Measurements from ENCODE around the gene CACNA1S.
A peak's percentile ranks its signal among the peaks of the same experiment; 100 is the strongest.

The CACNA1S gene
- 0 to 0.15 (median 0) reads per million in 4 donors for total RNA-seq

DNA sequence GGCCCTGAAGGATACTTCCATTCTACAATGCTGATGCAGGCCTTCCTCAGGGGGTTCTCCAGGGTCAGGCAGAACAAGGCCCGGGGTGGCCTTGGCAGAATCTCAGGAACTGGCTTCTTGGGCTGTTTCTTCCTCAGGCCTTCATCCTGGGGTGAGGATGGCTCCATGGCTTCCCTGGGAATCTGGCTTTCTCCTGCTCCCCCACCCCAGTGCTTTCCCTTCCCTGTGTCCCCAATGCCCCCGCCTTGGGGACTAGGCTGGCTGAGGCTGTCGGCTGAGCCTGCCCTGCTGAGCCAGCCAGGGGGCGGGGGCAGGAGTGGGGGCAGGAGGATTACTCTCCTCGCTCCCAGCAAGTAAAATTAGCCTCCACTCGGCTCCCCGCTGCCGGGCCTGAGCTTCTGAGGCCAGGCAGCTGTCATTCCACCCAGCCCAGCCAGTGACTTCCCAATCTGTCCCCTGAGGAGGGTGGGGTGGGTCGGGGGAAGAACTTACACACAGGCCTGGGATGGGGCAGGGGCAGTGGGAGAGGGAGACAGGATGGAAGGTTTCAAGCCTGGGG, at the start of gene CACNA1S:
TSS of gene CACNA1S (minus strand) at position 254 of the 559 bp plus-strand sequence. CDS start at position 167, 87 bp downstream.
- no peak for DNase-seq

DNA sequence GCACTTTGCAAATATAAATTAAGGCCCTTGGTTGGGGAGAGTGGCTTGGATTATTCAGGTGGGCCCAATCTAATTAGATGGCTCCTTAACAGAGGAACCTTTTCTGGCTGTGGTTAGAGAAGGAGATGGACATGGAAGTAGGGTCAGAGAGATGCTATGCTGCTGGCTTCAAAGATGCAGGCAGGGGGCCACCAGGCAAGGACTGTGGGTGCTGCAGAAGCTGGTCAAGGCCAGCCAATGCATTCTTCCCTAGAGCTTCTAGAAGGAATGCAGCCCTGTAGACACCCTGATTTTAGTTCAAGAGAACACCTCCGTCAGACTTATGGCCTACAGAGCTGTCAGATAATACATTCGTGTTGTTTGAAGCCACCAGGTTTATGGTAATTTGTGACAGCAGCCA, 45.7 kb upstream of the CACNA1S start:
- no peak for DNase-seq

DNA sequence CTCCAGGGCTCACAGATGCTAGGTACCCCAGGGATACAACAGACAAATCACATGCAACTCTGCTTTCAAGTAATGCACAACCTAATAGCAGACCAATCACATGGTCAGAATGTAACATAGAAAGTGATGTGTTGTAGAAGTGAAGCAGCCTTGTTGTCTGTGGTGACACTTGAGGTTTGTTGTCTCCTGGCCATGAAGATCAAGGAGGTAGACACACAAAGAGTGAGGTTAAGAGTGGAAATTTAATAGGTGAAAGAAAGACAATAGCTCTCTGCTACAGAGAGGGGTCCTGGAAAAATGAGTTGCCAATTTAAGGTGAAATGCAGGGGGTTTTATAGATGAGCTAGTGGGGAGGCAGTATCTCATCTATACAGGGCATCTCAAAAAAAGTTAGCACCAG, 44.6 kb upstream of the CACNA1S start:
- DNase-seq: no peak

DNA sequence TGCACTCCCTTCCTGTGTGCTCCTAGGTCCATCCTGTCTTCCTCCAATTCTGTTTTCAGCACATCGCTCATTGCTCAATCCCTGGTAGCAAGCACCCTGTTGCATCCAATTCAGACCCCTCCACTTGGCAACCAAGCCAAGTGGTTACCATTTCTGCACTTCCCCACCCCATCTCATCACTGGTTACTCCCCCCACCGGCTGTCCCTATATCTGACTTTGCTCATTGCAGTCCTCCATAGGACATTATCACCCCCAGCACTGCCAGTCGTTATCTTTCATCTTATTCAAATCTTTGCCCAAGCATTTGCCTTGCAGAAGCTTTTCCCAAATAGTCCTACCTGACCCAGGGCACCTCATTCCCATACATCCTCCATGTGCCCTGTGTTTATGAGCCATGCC, 44.1 kb upstream of the CACNA1S start:
- DNase-seq: no peak

DNA sequence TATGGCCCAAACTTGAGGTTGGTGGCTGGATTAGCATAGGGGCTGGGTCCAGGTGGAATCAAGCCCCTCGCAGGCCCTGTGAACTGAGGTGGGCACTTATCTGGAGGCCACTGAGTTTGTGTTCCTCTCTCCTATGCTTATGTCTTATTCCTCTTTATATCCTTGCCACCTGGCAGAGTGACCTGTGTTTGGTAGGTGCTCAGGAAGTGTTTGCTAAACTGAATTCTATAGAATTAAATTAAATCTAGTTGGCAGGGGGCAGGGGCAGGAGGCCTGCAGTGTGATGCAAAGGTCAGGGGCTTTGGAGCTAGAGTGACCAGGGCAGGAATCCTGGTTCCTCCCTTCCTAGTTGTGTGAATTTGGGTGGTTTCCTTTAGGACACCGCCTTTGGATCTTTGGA, 43.1 kb upstream of the CACNA1S start:
- DNase-seq: no peak

DNA sequence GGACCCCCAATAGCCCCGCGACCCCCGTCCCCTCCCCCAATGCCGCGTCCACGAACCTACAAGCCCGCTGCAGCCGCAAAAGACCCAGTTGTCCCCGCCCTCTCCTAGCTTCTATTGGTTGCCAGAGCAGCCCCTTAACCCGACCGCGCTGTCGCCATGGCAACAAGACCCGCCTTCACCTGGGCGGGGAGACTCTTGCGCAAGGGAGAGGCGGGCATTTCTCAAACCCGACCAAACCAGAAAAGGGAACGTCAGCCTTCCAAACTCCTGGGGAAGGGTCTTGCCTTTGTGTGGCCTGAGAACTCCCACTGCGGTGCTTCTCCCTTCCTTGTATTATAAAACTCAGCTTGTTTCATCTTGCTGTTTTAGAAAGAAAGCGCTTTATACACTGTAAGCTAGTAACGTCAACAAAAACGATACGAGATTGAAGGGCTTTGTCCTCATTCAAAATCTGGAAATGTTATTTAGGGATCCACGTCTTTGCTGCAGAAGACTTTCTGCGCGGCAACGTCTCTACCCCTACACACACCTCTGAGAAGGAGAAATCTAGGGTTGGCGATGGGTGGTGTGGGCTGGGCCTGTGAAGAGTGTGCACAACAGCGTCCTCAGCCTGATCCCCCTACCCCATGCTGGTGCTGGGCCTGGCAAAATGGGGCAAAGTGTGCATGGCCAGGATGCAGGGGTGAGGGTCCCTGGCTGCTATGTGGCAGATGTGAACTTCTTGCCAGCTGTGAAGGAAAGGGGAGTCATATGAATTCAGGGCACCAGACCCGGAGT, 42.4 kb upstream of the CACNA1S start, which contains the start of gene TMEM9:
TSS of gene TMEM9 (minus strand) at position 86 of the 777 bp plus-strand sequence. CDS start 551 bp downstream, outside the sequence.
- DNase-seq: peak; percentile 93 to 98 (median 95)

DNA sequence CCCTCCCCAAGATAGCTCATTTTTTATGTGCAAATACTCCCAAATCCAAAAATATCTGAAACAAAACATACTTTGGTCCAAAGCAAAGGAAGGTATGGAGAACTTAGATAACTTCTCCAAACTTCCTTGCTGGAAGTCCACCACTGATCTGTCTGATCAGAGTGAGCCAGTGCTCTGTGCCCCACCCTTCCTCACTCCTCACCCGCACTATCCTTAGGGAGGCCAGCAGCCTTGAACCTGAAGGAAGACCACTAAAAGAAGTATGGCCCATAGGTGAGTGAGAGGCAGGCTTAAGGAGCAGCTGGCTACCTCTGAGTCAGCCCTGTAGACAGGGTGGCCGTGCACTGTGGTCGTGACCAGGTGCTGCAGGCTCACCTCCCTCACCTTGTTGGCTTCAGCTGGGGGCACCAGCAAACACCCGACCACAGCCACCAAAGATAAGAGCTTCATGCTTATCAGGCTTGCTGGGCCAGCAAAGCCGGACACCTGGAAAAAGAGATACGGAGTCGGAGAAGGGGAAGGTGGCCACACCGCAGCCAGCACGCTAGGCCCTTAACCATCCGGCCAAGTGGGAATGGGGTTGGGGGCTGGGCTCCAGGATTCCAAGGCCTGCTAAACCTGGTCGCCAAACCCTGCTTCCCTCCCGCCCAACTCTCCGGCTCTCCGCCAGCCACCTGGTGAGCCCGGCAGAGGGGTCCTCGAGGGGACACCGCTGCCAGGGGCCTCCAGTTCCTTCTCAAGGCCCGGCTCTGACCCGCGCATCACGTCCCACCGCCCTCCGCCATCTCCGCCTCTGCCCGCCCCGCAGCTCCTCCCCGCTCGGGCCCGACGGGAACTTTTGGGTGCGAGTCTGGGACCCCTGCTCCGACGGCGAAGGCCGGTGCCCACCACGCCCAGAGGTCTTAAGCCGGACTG, 41.5 kb upstream of the CACNA1S start:
- no peak for DNase-seq

DNA sequence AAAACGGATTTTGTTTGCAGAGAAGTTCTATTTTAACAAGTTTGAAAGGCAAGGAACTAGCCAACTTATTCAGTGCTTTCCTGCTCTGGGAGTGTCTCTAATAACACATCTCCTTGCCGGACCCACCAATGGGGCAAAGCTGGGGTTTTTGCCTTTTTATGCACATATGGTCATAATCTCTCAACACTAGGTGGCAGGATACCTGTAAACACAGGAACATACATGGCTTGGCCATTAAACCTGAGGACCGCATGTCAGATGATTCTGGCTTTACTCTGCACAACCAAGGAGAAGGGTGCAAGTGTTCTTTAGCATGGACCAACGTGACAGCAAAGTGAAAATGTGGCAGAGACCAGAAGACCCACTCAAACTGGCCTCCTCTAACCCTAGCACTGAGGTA, 37.2 kb upstream of the CACNA1S start:
- peak in 1 of 5 donors; percentile 13 for DNase-seq

DNA sequence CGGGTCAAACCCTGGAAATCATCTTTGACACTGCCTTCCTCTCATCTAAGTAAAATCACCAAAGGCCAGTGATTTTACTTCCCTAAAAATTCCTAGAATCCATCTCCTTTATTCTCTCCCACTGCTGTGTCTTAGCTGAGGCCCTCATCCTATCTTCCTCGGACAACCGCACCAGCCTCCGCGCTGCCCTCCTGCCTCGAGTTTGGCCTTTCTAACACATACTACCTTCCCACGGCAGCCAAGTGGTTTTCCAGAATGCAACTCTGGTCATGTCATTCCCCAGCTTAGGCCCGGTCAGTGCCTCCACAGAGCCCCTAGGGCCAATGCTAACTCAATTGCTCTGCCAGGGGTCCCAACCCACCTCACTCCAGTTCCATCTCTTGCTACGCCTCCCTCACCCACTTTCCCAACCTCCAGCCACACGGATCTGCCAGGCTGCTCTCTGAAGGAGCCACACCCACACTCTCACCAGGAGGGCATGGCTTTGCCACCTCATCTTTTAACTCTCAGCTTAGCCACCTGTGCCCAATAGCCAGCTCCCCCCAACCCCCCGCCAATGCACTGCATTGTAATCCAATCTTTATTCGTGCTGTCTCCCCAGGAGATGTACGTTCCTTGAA, 35.3 kb upstream of the CACNA1S start:
- no peak for DNase-seq

DNA sequence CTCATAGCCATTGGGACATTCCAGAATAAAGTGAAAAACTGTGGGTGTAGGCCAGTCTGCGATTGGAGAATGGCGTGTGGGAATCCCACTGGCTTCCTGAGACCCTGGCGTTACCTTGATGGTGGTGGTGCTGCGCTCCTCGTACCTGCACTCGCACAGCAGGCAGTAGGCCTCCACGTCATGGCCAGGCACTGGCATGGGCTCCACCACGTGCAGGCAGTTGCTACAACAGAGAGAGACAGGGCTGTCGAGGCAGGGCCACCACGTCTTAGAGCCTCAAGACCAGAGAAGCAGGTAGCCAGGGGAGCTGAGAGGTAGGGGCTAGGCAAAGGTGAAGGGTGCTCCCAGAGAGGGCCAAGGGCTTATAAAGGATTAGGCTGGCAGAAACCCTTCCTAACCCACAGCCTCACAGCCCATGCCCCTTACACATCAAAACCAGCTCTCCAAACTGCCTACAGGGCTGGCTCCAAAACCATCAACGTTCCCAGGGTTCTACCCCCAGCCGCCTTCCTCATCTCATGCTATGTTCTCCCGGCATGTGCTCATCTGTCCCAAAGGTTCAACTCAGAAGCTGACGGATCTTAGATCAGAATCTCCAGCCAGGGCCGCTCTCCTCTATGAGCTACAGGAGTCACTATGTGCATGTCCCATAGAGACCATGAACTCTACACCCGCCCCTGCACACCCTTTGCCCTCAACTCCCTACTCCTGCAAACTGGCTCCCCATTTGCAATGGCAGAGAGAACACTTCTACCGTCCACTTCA, 34.6 kb upstream of the CACNA1S start:
- no peak for DNase-seq

DNA sequence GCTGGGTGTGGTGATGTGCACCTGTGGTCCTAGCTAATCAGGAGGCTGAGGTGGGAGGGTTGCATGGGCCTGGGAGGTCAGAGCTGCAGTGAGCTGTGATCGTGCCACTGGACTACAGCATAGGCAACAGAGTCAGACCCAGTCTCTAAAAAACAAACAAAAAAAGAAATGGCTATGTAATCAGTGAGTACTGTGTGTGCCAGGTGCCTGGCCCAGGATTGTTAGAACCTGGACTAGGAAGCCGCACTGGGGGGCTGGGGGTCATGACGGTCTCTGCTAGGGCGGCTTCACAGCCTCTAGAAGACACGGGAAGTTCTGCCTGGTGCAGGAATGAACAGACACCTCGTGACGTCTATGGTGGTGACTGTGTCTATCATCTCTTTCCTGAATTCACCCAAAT, 33.6 kb upstream of the CACNA1S start:
- DNase-seq: no peak

DNA sequence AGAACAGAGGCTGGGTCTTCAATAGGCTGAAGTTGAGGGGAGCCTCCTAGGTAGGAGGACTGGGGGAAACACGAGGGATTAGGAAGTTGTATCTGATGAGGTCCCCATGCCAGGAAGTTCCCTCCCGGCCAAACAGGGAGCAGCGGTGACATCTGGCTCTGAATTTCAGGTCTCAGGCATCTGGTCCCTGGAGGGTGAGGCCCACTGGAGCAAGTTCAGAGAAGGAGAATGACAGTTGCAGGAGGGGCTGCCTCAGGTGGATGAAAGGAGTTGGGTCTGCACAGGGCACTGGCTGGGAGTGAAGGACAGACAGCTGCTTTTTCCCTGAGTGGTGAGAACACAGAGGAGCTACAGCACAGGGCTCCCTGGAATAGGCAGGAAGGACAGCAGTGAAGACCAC, 32.9 kb upstream of the CACNA1S start:
- no peak for DNase-seq

DNA sequence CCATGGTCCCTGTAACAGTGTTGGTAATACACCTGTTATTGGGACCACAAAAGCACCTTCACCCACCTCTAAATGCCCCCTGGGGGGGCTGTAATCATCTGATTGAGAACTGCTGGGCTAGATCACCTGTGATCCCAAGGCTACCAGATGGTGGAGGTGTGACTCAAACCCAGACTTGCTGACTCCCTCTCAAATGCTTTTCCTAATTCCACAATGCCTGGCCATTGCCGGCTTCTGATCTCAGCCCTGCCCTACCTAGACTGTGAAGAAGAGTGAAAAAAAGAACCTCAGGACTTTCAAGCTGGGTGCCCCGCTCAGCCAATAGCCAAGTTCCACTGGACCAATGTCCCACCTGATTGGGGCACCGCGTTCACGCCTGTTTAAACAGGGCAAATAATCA, 32.5 kb upstream of the CACNA1S start:
- no peak for DNase-seq

DNA sequence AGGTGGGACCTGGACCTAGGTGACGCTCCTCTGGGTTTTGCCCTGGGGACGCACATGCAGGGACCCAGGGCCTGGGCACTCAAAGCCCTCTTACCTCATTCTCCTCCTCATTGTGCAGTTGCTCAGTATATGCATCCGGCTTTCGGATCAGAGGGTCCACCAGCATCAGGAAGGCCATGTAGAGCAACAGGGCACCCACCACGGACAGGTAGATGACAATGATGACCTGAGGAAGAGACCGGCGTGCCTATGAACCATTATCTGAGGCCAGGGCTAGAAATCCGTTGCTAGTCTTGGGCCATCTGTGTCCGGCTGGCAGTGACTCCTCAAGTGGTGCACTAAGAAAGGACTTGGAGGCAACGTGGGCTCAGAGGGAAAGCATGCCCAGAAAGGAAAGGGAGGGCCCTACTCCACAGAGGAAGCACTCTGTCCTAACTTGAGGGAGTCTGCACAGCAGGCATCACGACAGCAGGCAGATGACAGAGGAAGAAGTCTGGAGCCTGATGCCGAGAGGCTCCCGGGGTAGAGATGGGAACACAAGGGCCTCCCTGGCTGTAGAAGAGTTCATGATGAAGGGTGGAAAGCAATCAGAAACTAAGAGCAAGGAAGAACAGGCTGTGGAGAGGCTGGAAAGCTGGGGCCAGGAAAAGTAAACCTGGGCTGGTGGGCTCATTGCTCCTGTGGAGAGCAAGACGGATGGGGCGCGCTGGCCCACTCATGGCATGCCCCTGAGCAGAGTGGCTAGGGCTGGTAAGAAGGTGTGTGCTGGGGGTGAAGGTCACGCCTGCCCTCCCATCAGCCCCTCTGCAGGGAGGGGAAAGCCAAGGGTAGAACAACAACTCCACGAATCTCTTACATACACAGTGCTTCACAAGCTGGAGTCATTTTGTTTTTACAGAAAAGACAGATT, 31.8 kb upstream of the CACNA1S start:
- no peak for DNase-seq

DNA sequence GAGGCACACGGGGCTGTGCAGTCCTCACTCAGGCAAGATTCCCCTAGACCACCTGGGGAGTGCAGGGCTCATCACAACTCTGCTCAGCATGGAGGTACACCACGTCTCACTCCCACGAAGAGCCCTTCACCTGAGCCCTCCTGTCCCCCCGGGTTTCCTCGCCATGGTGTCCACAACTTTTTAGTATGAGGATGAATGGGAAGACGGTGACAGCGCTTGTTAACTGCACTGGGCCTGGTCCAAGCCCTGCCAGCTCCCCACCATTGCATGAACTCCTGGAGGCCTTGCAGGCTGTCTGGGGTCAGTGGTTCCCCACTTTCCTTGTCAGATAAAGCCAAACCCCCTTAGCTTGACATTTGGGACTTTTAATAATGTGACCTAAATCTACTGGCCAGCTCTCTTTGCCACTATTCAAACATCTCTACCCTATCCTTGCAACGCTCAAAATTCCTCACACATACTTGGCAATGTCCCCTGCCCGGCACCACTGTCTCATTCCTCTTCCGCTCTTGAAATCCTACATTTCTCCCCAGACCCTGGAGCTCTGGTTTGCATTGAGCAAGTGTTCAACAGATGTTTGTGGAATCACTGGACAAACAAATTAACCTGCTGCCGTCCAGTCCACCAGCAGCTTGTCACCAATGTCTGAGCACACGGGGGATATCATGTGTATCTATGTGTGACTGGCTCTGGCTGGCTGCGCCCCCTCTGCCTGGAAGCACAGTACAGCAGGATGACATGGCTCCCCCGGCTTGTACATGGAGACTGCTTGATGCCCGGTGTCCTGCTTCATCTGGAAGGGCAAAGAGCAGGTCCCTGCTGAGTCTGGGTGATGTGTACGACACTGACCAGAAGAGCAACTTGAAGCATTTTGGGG, 30.9 kb upstream of the CACNA1S start:
- DNase-seq: no peak

DNA sequence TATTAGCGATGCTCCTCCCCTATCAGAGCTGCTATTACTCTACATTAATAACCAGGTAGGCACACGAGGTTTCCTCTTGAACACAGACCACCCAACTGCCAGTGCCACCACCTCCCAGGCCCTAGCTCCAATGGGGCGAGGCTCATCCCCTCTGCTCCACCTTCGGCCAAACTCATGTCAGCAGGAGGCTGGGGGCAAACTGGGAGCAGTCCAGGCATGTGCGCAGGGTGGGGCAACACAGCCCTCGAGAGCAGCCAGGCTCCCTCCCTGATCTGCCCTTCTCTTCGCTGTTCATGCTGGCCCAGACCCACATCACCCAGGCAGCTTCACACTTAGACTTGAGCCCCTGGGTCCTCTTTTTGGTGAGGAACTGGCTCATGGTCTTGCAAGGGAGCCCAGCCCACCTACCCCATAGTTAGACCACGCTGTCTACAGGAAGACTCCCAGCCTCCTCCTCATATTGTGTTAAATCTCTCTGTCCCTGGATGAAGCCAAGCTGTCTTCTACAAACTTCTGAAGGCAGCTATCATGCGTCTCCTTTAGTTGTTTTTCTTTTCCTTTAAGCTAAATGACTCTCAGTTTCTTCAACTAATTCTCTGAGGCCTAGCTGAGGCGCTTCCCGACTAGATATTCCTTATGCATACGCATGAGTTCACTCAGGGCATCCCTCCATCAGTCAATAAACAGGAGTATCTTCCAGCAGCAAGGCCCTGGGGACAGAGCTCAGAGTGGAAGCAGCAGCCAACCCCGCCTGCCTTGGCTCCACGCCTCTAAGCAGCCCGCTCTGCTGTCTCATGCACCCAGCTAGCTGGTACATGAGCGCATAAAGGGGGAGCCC, 30.0 kb upstream of the CACNA1S start:
- no peak for DNase-seq

DNA sequence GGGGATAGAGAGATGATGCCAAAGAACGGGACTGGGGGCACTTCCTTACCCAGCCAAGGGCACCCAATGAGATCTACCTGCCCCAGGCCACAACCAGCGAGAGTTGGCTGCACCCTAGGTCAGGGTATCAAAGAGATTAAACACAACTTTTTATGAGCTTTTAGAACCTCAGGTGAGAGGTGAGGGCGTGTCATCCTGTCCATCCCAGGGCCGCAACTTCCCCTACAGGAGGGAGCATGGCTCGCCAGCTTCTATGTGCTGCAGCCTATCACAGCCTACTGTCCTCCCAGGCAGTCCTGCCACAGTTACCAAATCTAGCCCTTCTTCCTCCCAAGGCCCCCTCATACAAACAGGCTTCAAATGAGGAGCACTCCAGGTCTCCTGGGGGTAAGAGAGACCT, 29.2 kb upstream of the CACNA1S start:
- DNase-seq: no peak

DNA sequence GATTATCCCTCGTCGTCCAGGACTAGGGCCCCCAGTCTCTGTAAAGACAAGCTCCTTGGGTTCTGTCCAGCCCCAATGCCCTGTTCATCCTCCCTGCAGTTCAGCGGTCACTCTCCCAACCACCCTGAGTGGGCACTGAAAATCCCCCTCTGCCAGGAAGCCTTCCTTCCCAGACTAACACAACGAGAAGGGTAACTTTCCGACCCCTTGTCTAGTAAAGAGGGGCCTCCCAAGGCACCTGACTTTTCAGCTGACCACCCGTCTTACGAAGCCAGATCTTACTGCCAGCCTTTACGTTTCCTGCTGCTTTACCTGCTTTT, 28.7 kb upstream of the CACNA1S start:
- no peak for DNase-seq

Measured in T-helper 1 cell (primary cell).